VCaP (cell line): ENCODE data around the gene INHA.

Experiments
- H3K27ac ChIP-seq: fragments of 450-650 bp; 2 replicates; pipeline ENCODE4 v1.5.1; 2017
- CTCF ChIP-seq: fragments of 450-650 bp; conservative IDR thresholded peaks from 2 replicates; pipeline ENCODE4 v1.5.1; 2017; ENCODE audit warnings: mild to moderate bottlenecking, moderate library complexity

The INHA gene

GRCh38 chr2:219567791-219568361 is 4.2 kb upstream of the INHA start:
- TF ChIP-seq CTCF = no peak
- H3K27ac ChIP-seq = no peak overlapping the region

- no peak for TF ChIP-seq CTCF
- no peak overlapping the region for H3K27ac ChIP-seq
These were observed 3.1 kb upstream of the INHA start for GRCh38 chr2:219569041-219569440.

GRCh38 chr2:219569635-219570034 is 2.5 kb upstream of the INHA start:
- H3K27ac ChIP-seq = peak overlapping the region; percentile 89; the same call in 1 of the 2 replicates
- TF ChIP-seq CTCF = no peak

- peak overlapping the region; percentile 89 for H3K27ac ChIP-seq
- no peak for TF ChIP-seq CTCF
These were observed 1.8 kb upstream of the INHA start for GRCh38 chr2:219570194-219570923.

GRCh38 chr2:219570924-219571310 is 1.2 kb upstream of the INHA start:
- no peak for TF ChIP-seq CTCF
- peak overlapping the region; percentile 89 for H3K27ac ChIP-seq

GRCh38 chr2:219571311-219572236 is 536 bp upstream of the INHA start, which contains the start of gene OBSL1:
OBSL1 (minus strand) TSS chr2:219571539; CDS start chr2:219571232, 307 bp downstream.
- peak within 1 kb of the TSS; percentile 89 for H3K27ac ChIP-seq
- no peak for TF ChIP-seq CTCF

- no peak for TF ChIP-seq CTCF
- H3K27ac ChIP-seq = no peak overlapping the region
These were observed 1.1 kb downstream of the INHA start for GRCh38 chr2:219573166-219573565.
